UCSD-AML1 (cell line): ENCODE data around the gene SIL1.

ENCODE experiments used
- DNase-seq: peaks from one replicate; lab custom pipeline; 2025; ENCODE audit not compliant: unreplicated experiment; lab: John Stamatoyannopoulos, UW

SIL1 gene

GRCh38 chr5:138985683-138986082 lies 212.5 kb downstream of the SIL1 start:
- no peak for DNase-seq

GRCh38 chr5:138985256-138985655 lies 212.9 kb downstream of the SIL1 start:
- DNase-seq = no peak

- no peak for DNase-seq
Measured at GRCh38 chr5:138983984-138984383, 214.2 kb downstream of the SIL1 start.

GRCh38 chr5:138981586-138981985 lies 216.6 kb downstream of the SIL1 start:
- DNase-seq = no peak

GRCh38 chr5:138981131-138981530 lies 217.0 kb downstream of the SIL1 start:
- DNase-seq = no peak

- no peak for DNase-seq
Measured at GRCh38 chr5:138980441-138980840, 217.7 kb downstream of the SIL1 start.

- peak; percentile 44 for DNase-seq
Measured at GRCh38 chr5:138979684-138980280, 218.4 kb downstream of the SIL1 start.

GRCh38 chr5:138978581-138978980 lies 219.6 kb downstream of the SIL1 start:
- DNase-seq = no peak

- no peak for DNase-seq
Measured at GRCh38 chr5:138978080-138978479, 220.1 kb downstream of the SIL1 start.

- no peak for DNase-seq
Measured at GRCh38 chr5:138975098-138975847, 222.9 kb downstream of the SIL1 start.

- DNase-seq = no peak
Measured at GRCh38 chr5:138974227-138975063, 223.7 kb downstream of the SIL1 start.

GRCh38 chr5:138972836-138973235 lies 225.3 kb downstream of the SIL1 start:
- no peak for DNase-seq

- DNase-seq = no peak
Measured at GRCh38 chr5:138972230-138972629, 225.9 kb downstream of the SIL1 start.

- DNase-seq = no peak
Measured at GRCh38 chr5:138969323-138970002, 228.7 kb downstream of the SIL1 start.

GRCh38 chr5:138968601-138969000 lies 229.6 kb downstream of the SIL1 start:
- DNase-seq = no peak

- no peak for DNase-seq
Measured at GRCh38 chr5:138967791-138968448, 230.2 kb downstream of the SIL1 start.

GRCh38 chr5:138966236-138966985 lies 231.8 kb downstream of the SIL1 start:
- no peak for DNase-seq

GRCh38 chr5:138965626-138966025 lies 232.5 kb downstream of the SIL1 start:
- DNase-seq = no peak

GRCh38 chr5:138964647-138965201 lies 233.4 kb downstream of the SIL1 start:
- DNase-seq = no peak
